Heart left ventricle (tissue), 16 donors: ENCODE measurements around the gene XIRP2. TPM values are rescaled to one million over a fixed set of nuclear protein-coding genes. Genes with fewer than 3 reads are reported as not detected.

Experiments
- ATAC-seq, 4 donors: fragments of 200-7000 bp; cut with Tn5 transposase; one replicate each; pipeline ENCODE4 v1.9.1; 2020 to 2022; ENCODE audit warnings: moderate library complexity in 4 of 4, mild to moderate bottlenecking in 3 of 4, moderate number of reproducible peaks in 1 of 4
- DNase-seq, 5 donors: peaks; one replicate each; pipeline ENCODE4 v3.0.0-alpha.2; 2020
- H3K27ac ChIP-seq, 12 donors: fragments of 200-600 bp; sonication (generic) in 4 of 12; one replicate each; pipeline versions ENCODE4 v1.5.0 to v1.8.0; 2016 to 2022; ENCODE audit warnings: mild to moderate bottlenecking in 2 of 12
- H3K27me3 ChIP-seq, 9 donors: fragments of 200-600 bp; sonication (generic) in 2 of 9; one replicate each; pipeline versions ENCODE4 v1.5.1 to v1.8.0; 2016 to 2022; ENCODE audit warnings: mild to moderate bottlenecking in 3 of 9
- H3K36me3 ChIP-seq, 9 donors: fragments of 200-600 bp; sonication (generic) in 2 of 9; one replicate each; pipeline versions ENCODE4 v1.5.0 to v1.8.0; 2018 to 2022; ENCODE audit warnings: mild to moderate bottlenecking in 2 of 9
- H3K4me1 ChIP-seq, 12 donors: fragments of 200-600 bp; sonication (generic) in 4 of 12; one replicate each; pipeline versions ENCODE4 v1.5.0 to v1.8.0; 2016 to 2022; ENCODE audit warnings: mild to moderate bottlenecking in 3 of 12
- H3K4me3 ChIP-seq, 12 donors: fragments of 200-600 bp; sonication (generic) in 4 of 12; one replicate each; pipeline versions ENCODE4 v1.5.0 to v1.8.0; 2017 to 2022; ENCODE audit warnings: mild to moderate bottlenecking in 9 of 12, moderate library complexity in 4 of 12
- H3K9me3 ChIP-seq, 12 donors: fragments of 200-600 bp; sonication (generic) in 4 of 12; one replicate each; pipeline versions ENCODE4 v1.5.0 to v1.8.0; 2016 to 2022; ENCODE audit warnings: mild to moderate bottlenecking in 1 of 12
- CTCF ChIP-seq, 12 donors: fragments of 200-600 bp; sonication (generic) in 4 of 12; IDR thresholded peaks; one replicate each; pipeline versions ENCODE4 v1.5.0 to v1.8.0; 2018 to 2022; ENCODE audit warnings: antibody characterized with exemption in 12 of 12, mild to moderate bottlenecking in 5 of 12
- POLR2A ChIP-seq, 2 donors: fragments of 450-650 bp; IDR thresholded peaks; one replicate each; pipeline ENCODE4 v1.6.1; 2017; ENCODE audit warnings: antibody characterized with exemption in 2 of 2, mild to moderate bottlenecking in 2 of 2, moderate library complexity in 2 of 2
- WGBS, 4 donors: extraction: QIAGEN DNeasy Blood & Tissue Kit in 2 of 4; methylation state at CpG; one replicate each; pipeline versions ENCODE4 v1.1.5 to v1.1.7; 2013 to 2018; 5-methylcytosine and 5-hydroxymethylcytosine counted together
- intact Hi-C, 10 donors: fragments of 100-400 bp; cut with DNase I; formaldehyde crosslinking; loops; one replicate each; pipeline versions ENCODE4 v1.11.1 to v1.14.2; 2022
- polyA plus RNA-seq, 2 donors: library from polyadenylated mRNA; stranded (reverse); fragments of 200-250 nt; gene quantifications; one replicate each; pipeline ENCODE4 v1.2.3, GENCODE V29; 2013
- total RNA-seq, 9 donors: library from RNA; depleted of rRNA in 2 of 9; stranded (reverse); fragments of >200 nt in 2 of 9; fragmentation: NEBNext Ultra II Directional in 3 of 9; extraction: Animal tissue kit (Norgen Biotek cat#: 25700) in 3 of 9; gene quantifications; one replicate each; pipeline versions ENCODE4 v1.1.0 to v1.2.4, GENCODE V29; 2016 to 2023
- donor health status: ischemic (EF 13 %, LVEDD 7.1; RV severe dilation, severe dysfunction).
- donor health status: healthy with polysubstance abuse.
- donor health status: DM: no; HTN: yes; CAD: no.
- donor health status: DM: no; HTN: no; CAD: no.
- donor health status: ischemic (EF 25% LVEDD 6.9; RV normal size, moderate dysfunction).
- donor health status: ischemic (EF 25% LVEDD 5.7; RV mildly dilated, moderate dysfunction).
- donor health status: healthy.
- donor health status: DM: yes; HTN: yes; CAD: no.
- donor health status: ischemic (EF 35%, LVEDD 5.7; RV mildly dilated, moderate dysfunction).
- donor health status: nonischemic (EF 11% LVEDD 7.7; RV severe dilation, severe dysfunction).
- donor health status: DM: yes; HTN: yes; CAD: no.
- donor health status: PGD.
- donor health status: ischemic (EF 29% LVEDD 5.4; RV normal size, mild dysfunction).
- donor health status: nonischemic (EF 23%, LVEDD 6.1; RV moderate dilation, normal function).

The XIRP2 gene
- total and polyA plus RNA-seq, 11 donors = 227 to 2,395 (median 626) TPM

GRCh38 chr2:167013227-167013626, 124.9 kb downstream of the XIRP2 start:
- no peak for TF ChIP-seq CTCF (IDR thresholded peaks at IDR 0.05)
- no peak for TF ChIP-seq POLR2A (IDR thresholded peaks at IDR 0.05)
- WGBS, 4 donors = 72 to 93% (median 91%) methylated on average over 1 of the region's 1 CpG
- Histone ChIP-seq H3K4me1 (no peaks in the 10 kb centered on the region), H3K27ac (no peak overlapping the region), H3K4me3 (no peak overlapping the region), H3K27me3 (no peaks in the 10 kb centered on the region), H3K36me3 (no peaks in the 10 kb centered on the region), H3K9me3 (peaks cover 0 to 4% (median 0%) of the 10 kb centered on the region in 12 donors)
- ATAC-seq (no peak), DNase-seq (no peak)
- intact Hi-C loops = no loop called here

GRCh38 chr2:167015806-167016205, 127.5 kb downstream of the XIRP2 start:
- no peaks in the 10 kb centered on the region for H3K27me3 ChIP-seq
- no peaks in the 10 kb centered on the region for H3K4me1 ChIP-seq
- WGBS, 4 donors = 86 to 93% (median 88%) methylated on average over 3 of the region's 3 CpGs
- TF ChIP-seq CTCF (IDR thresholded peaks at IDR 0.05) (no peak), POLR2A (IDR thresholded peaks at IDR 0.05) (no peak)
- intact Hi-C loops = no loop called here
- H3K36me3 ChIP-seq = no peaks in the 10 kb centered on the region
- H3K27ac ChIP-seq = no peak overlapping the region
- H3K9me3 ChIP-seq = peaks cover 0 to 4% (median 0%) of the 10 kb centered on the region in 12 donors
- no peak for DNase-seq
- H3K4me3 ChIP-seq = no peak overlapping the region
- ATAC-seq = no peak

- Histone ChIP-seq H3K4me1 (no peaks in the 10 kb centered on the region), H3K27ac (no peak overlapping the region), H3K9me3 (peaks cover 0 to 4% (median 0%) of the 10 kb centered on the region in 12 donors), H3K36me3 (no peaks in the 10 kb centered on the region), H3K27me3 (no peaks in the 10 kb centered on the region), H3K4me3 (no peak overlapping the region)
- 69 to 80% (median 76%) methylated on average over 1 of the region's 1 CpG for WGBS, 4 donors
- TF ChIP-seq CTCF (IDR thresholded peaks at IDR 0.05) (no peak), POLR2A (IDR thresholded peaks at IDR 0.05) (no peak)
- intact Hi-C loops = no loop called here
- DNase-seq (no peak), ATAC-seq (no peak)
Observed at GRCh38 chr2:167017021-167017420, 128.7 kb downstream of the XIRP2 start.

GRCh38 chr2:167018590-167018989, 130.3 kb downstream of the XIRP2 start:
- no peaks in the 10 kb centered on the region for H3K36me3 ChIP-seq
- H3K27me3 ChIP-seq = no peaks in the 10 kb centered on the region
- no peak for TF ChIP-seq CTCF (IDR thresholded peaks at IDR 0.05)
- no peak for TF ChIP-seq POLR2A (IDR thresholded peaks at IDR 0.05)
- H3K9me3 ChIP-seq = peaks cover 0 to 6% (median 0%) of the 10 kb centered on the region in 12 donors
- 77 to 91% (median 83%) methylated on average over 2 of the region's 2 CpGs for WGBS, 4 donors
- H3K4me1 ChIP-seq = no peaks in the 10 kb centered on the region
- intact Hi-C loops = no loop called here
- no peak overlapping the region for H3K27ac ChIP-seq
- ATAC-seq = no peak
- no peak overlapping the region for H3K4me3 ChIP-seq
- DNase-seq = no peak
